Adrenal gland (tissue), 12 donors: ENCODE results near the gene AGBL4. TPM values are rescaled to one million over a fixed set of nuclear protein-coding genes. Genes with fewer than 3 reads are reported as not detected.
A peak's percentile ranks its signal among the peaks of the same experiment; 100 is the strongest.

Experiments used
- DNase-seq, 7 donors: peaks; one replicate each; pipeline ENCODE4 v3.0.0-alpha.2; 2019 to 2020
- H3K27ac ChIP-seq, 5 donors: fragments of 200-600 bp; sonication (generic) in 4 of 5; 1 replicate in 3 of 5; 2 replicates in 2 of 5; pipeline versions ENCODE4 v1.5.1 to v1.8.0; 2016 to 2020; ENCODE audit warnings: mild to moderate bottlenecking in 1 of 5
- H3K27me3 ChIP-seq: fragments of 200-600 bp; 2 replicates; pipeline ENCODE4 v1.8.0; 2021
- H3K36me3 ChIP-seq, 2 donors: fragments of 200-600 bp; replicated peaks in 1 of 2; 1 replicate in 1 of 2; 2 replicates in 1 of 2; pipeline versions ENCODE4 v1.5.1 to v1.8.0; 2018 to 2022
- H3K4me1 ChIP-seq, 2 donors: fragments of 200-600 bp; replicated peaks in 1 of 2; 1 replicate in 1 of 2; 2 replicates in 1 of 2; pipeline versions ENCODE4 v1.5.1 to v1.8.0; 2018 to 2021
- H3K4me3 ChIP-seq, 4 donors: fragments of 200-600 bp; sonication (generic) in 3 of 4; one replicate each; pipeline ENCODE4 v1.5.1; 2016 to 2018
- H3K9me3 ChIP-seq, 3 donors: fragments of 200-600 bp; sonication (generic) in 1 of 3; replicated peaks in 1 of 3; 1 replicate in 2 of 3; 2 replicates in 1 of 3; pipeline versions ENCODE4 v1.5.1 to v1.8.0; 2016 to 2021
- CTCF ChIP-seq, 6 experiments: fragments of 450-650 bp in 4 of 6; fragments of 200-600 bp in 2 of 6; sonication (generic) in 1 of 6; IDR thresholded peaks; 1 replicate in 5 of 6; 2 replicates in 1 of 6; pipeline versions ENCODE4 v1.5.1 to v1.8.0; 2016 to 2021; ENCODE audit warnings: antibody characterized with exemption in 6 of 6, mild to moderate bottlenecking in 2 of 6, moderate library complexity in 1 of 6
- POLR2A ChIP-seq, 2 donors: fragments of 450-650 bp; IDR thresholded peaks; one replicate each; pipeline ENCODE4 v1.6.1; 2017; ENCODE audit warnings: antibody characterized with exemption in 2 of 2, mild to moderate bottlenecking in 2 of 2, moderate library complexity in 1 of 2
- WGBS, 4 donors: extraction: QIAGEN DNeasy Blood & Tissue Kit in 2 of 4; methylation state at CpG; one replicate each; pipeline versions ENCODE4 v1.1.5 to v1.1.7; 2013 to 2017; 5-methylcytosine and 5-hydroxymethylcytosine counted together
- intact Hi-C, 2 donors: fragments of 100-400 bp; cut with DNase I; formaldehyde crosslinking; loops; one replicate each; pipeline versions ENCODE4 v1.14.1 to v1.15.0; 2022 to 2023
- polyA plus RNA-seq, 3 donors: library from polyadenylated mRNA; stranded (reverse); fragments of 200-250 nt in 2 of 3; fragments of 350-450 nt in 1 of 3; fragmentation: Illumina TruSeq in 1 of 3; extraction: RNeasy Lipid Tissue Mini Kit (QIAGEN cat#74804) in 1 of 3; gene quantifications; one replicate each; pipeline ENCODE4 v1.2.3, GENCODE V29; 2013 to 2014
- total RNA-seq, 9 donors: library from RNA; depleted of rRNA in 4 of 9; stranded (reverse); fragments of >200 nt in 4 of 9; fragments of 120-200 nt in 1 of 9; fragmentation: NEBNext Ultra II Directional in 1 of 9; extraction: Animal tissue kit (Norgen Biotek cat#: 25700) in 1 of 9; gene quantifications; one replicate each; pipeline versions ENCODE4 v1.1.0 to v1.2.4, GENCODE V29; 2013 to 2023
- donor health status: healthy with polysubstance abuse.
- donor health status: Bipolar disorder and iron deficiency.
- donor health status: DM: yes; HTN: yes; CAD: no.
- donor health status: DM: no; HTN: no; CAD: no.
- donor health status: DM: no; HTN: no; CAD: no.
- donor health status: DM: yes; HTN: yes; CAD: no.

Gene AGBL4
- total and polyA plus RNA-seq, 12 donors, result 0.10 to 1.9 (median 0.80) TPM; not detected in 2

DNA sequence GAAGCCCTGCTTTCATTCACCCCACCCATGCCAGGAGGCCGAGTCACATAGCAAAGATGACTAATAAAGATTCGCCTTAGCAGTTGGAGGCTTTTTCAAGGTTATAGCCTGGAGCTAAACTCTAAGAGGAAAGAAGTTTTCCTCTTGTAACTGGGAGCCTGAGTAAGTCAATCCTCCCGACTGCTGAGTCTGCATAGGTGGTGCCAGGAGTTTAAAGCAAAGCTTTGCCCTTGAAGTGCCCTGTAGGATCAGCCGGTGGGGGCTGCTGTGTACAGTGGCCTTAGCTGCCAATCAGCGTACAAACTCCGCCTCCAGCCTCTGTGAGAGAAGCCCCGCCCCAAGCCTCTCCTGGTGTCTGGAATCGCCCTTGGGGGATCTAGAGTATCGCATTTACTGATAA, 1404.2 kb downstream of the AGBL4 start:
- DNase-seq, result peak; percentile 81 to 91 (median 87)
- H3K27ac ChIP-seq, result peak overlapping the region; percentile 48 to 85 (median 78)
- no peaks in the 10 kb centered on the region for H3K27me3 ChIP-seq
- intact Hi-C loops, result no loop called here
- no peaks in the 10 kb centered on the region for H3K36me3 ChIP-seq
- peak overlapping the region in 2 of 4 donors; percentile 19 to 53 for H3K4me3 ChIP-seq
- TF ChIP-seq POLR2A (IDR thresholded peaks at IDR 0.05), result peak in 1 of 2 donors; percentile 40
- TF ChIP-seq CTCF (IDR thresholded peaks at IDR 0.05), result no peak
- peaks cover 0 to 12% of the 10 kb centered on the region in 2 donors for H3K4me1 ChIP-seq
- 24 to 43% (median 32%) methylated on average over 9 of the region's 9 CpGs for WGBS, 4 donors
- H3K9me3 ChIP-seq, result no peaks in the 10 kb centered on the region

GRCh38 chr1:48617252-48617651, 1406.5 kb downstream of the AGBL4 start:
- H3K27me3 ChIP-seq, result no peaks in the 10 kb centered on the region
- WGBS, 4 donors, result 47 to 57% (median 49%) methylated on average over 3 of the region's 3 CpGs
- TF ChIP-seq POLR2A (IDR thresholded peaks at IDR 0.05) (no peak), CTCF (IDR thresholded peaks at IDR 0.05) (no peak)
- H3K4me3 ChIP-seq, result no peak overlapping the region
- intact Hi-C loops, result no loop called here
- H3K4me1 ChIP-seq, result peaks cover 8 to 18% of the 10 kb centered on the region in 2 donors
- H3K9me3 ChIP-seq, result no peaks in the 10 kb centered on the region
- no peak for DNase-seq
- no peaks in the 10 kb centered on the region for H3K36me3 ChIP-seq
- no peak overlapping the region for H3K27ac ChIP-seq

DNA sequence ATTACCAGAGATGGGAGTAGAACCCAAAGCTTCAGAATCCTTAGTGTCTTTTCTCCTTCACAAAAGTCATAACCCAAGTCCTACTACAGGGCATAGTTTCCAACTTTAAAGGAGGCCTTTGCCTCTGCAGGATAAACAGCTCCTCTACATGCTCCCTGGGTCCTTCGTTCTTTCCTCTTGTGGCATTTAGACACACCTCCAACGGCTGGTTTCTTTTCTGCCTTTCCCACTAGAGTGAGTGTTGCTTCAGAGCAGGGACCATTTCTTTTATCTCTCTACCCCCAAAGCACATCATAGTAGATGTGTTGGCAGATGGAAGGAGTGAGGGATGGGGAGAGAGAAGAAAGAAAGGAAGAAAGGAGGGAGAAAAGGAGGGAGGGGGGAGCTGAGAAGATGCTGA, 1407.0 kb downstream of the AGBL4 start:
- H3K9me3 ChIP-seq, result no peaks in the 10 kb centered on the region
- TF ChIP-seq CTCF (IDR thresholded peaks at IDR 0.05) (no peak), POLR2A (IDR thresholded peaks at IDR 0.05) (no peak)
- H3K4me3 ChIP-seq, result no peak overlapping the region
- DNase-seq, result no peak
- peaks cover 8 to 18% of the 10 kb centered on the region in 2 donors for H3K4me1 ChIP-seq
- no peak overlapping the region for H3K27ac ChIP-seq
- WGBS, 4 donors, result 65 to 85% (median 70%) methylated on average over 2 of the region's 2 CpGs
- H3K36me3 ChIP-seq, result no peaks in the 10 kb centered on the region
- no peaks in the 10 kb centered on the region for H3K27me3 ChIP-seq
- intact Hi-C loops, result no loop called here

GRCh38 chr1:48611841-48612240, 1411.9 kb downstream of the AGBL4 start:
- no peaks in the 10 kb centered on the region for H3K27me3 ChIP-seq
- H3K9me3 ChIP-seq, result no peaks in the 10 kb centered on the region
- TF ChIP-seq POLR2A (IDR thresholded peaks at IDR 0.05) (no peak), CTCF (IDR thresholded peaks at IDR 0.05) (no peak)
- 76 to 96% (median 83%) methylated on average over 2 of the region's 2 CpGs for WGBS, 4 donors
- H3K4me1 ChIP-seq, result peaks cover 15 to 22% of the 10 kb centered on the region in 2 donors
- intact Hi-C loops, result no loop called here
- no peak overlapping the region for H3K27ac ChIP-seq
- no peak overlapping the region for H3K4me3 ChIP-seq
- H3K36me3 ChIP-seq, result no peaks in the 10 kb centered on the region
- no peak for DNase-seq
